HUES64 (cell line): Measurements from ENCODE around the gene TMC7.

Experiments
- H3K27ac ChIP-seq: 2 replicates; pipeline ENCODE4 v1.7.0; 2013; ENCODE audit warnings: low read depth, low read length, inconsistent platforms
- H3K27me3 ChIP-seq: 2 replicates; pipeline ENCODE4 v1.6.1; 2013; ENCODE audit warnings: mild to moderate bottlenecking, low read length; ENCODE audit not compliant: insufficient read depth
- H3K36me3 ChIP-seq: 2 replicates; pipeline ENCODE4 v1.6.1; 2013; ENCODE audit warnings: mild to moderate bottlenecking, low read length; ENCODE audit not compliant: insufficient read depth
- H3K4me1 ChIP-seq: 2 replicates; pipeline ENCODE4 v1.6.1; 2013; ENCODE audit warnings: mild to moderate bottlenecking, low read length, moderate library complexity; ENCODE audit not compliant: insufficient read depth
- H3K4me3 ChIP-seq: 2 replicates; pipeline ENCODE4 v1.5.1; 2013; ENCODE audit warnings: mild to moderate bottlenecking, low read length, moderate library complexity
- H3K9ac ChIP-seq: 2 replicates; pipeline ENCODE4 v1.6.1; 2013; ENCODE audit warnings: mild to moderate bottlenecking, low read depth, low read length
- H3K9me3 ChIP-seq: 2 replicates; pipeline ENCODE4 v1.6.1; 2013; ENCODE audit warnings: low read depth, low read length; ENCODE audit not compliant: insufficient read depth
- WGBS: fragments of 150-250, 120-280 bp; methylation state at CpG from one replicate; pipeline ENCODE4 v1.1.7; 2013; ENCODE audit warnings: missing lambda C conversion rate; 5-methylcytosine and 5-hydroxymethylcytosine counted together

Gene TMC7

GRCh38 chr16:19033761-19034160 lies 50.0 kb downstream of the TMC7 start:
- 0 out of 2 replicates have a peak, but pooled peaks cover 4% of the 10 kb centered on the region for H3K36me3 ChIP-seq
- H3K27me3 ChIP-seq = no peaks in the 10 kb centered on the region
- H3K27ac ChIP-seq = no peak overlapping the region
- no peaks in the 10 kb centered on the region for H3K4me1 ChIP-seq
- 94% methylated on average over 1 of the region's 1 CpG for WGBS
- H3K4me3 ChIP-seq = no peak overlapping the region
- H3K9ac ChIP-seq = no peak overlapping the region
- no peaks in the 10 kb centered on the region for H3K9me3 ChIP-seq

GRCh38 chr16:19040400-19040799 lies 56.7 kb downstream of the TMC7 start:
- Histone ChIP-seq H3K9me3 (no peaks in the 10 kb centered on the region), H3K27ac (no peak overlapping the region), H3K27me3 (no peaks in the 10 kb centered on the region), H3K36me3 (peaks cover 11% of the 10 kb centered on the region), H3K4me1 (no peaks in the 10 kb centered on the region), H3K9ac (no peak overlapping the region), H3K4me3 (no peak overlapping the region)
- 92% methylated on average over 2 of the region's 2 CpGs for WGBS

DNA sequence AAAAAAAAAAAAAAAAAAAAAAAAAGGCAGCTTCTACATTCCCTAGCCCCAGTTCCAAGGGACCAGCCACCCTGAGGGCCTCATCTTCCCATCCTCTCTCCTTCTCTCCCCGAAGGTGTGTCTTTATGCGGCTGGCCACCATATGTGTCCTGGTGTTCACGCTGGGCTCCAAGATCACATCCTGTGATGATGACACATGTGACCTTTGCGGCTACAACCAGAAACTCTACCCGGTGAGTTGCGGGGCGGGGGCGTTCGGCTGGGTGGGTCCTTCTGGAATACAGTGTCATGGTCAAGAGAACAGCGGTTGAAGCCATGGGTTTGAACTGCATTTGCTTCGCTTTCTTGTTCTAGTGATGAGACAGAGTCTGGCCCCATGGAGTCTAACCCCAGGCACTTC lies 61.0 kb downstream of the TMC7 start:
- H3K9ac ChIP-seq = no peak overlapping the region
- H3K9me3 ChIP-seq = no peaks in the 10 kb centered on the region
- 96% methylated on average over 11 of the region's 11 CpGs for WGBS
- H3K36me3 ChIP-seq = peaks cover 11% of the 10 kb centered on the region
- no peaks in the 10 kb centered on the region for H3K27me3 ChIP-seq
- no peak overlapping the region for H3K27ac ChIP-seq
- no peaks in the 10 kb centered on the region for H3K4me1 ChIP-seq
- no peak overlapping the region for H3K4me3 ChIP-seq

GRCh38 chr16:19046062-19046461 lies 62.3 kb downstream of the TMC7 start:
- Histone ChIP-seq H3K4me1 (no peaks in the 10 kb centered on the region), H3K27me3 (no peaks in the 10 kb centered on the region), H3K9ac (no peak overlapping the region), H3K36me3 (peaks cover 5% of the 10 kb centered on the region; the same call in 1 of the 2 replicates), H3K9me3 (no peaks in the 10 kb centered on the region), H3K4me3 (no peak overlapping the region), H3K27ac (no peak overlapping the region)
- WGBS = 92% methylated on average over 2 of the region's 2 CpGs

DNA sequence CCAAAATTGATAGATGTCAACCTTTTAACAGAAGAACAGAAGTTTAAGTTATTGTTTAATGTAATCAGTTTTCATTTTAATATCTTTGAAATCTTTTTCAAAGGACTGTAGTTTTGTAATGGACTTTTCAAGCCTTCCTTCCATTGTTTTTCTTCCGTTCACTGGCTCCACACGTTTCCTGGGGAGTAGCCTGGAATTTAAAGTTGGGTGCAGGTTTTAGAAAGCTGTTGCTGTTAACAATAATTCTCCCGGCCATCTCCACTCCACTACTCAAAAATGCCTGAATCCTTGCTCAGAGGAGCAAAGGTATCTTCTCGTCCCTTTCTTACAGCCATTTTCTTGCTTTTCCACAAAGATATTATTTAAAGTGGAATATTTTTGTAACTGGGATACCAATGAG lies 79.0 kb downstream of the TMC7 start:
- WGBS = 90% methylated on average over 3 of the region's 4 CpGs
- no peak overlapping the region for H3K27ac ChIP-seq
- no peaks in the 10 kb centered on the region for H3K27me3 ChIP-seq
- no peak overlapping the region for H3K4me3 ChIP-seq
- no peak overlapping the region for H3K9ac ChIP-seq
- no peaks in the 10 kb centered on the region for H3K36me3 ChIP-seq
- H3K9me3 ChIP-seq = no peaks in the 10 kb centered on the region
- no peaks in the 10 kb centered on the region for H3K4me1 ChIP-seq

DNA sequence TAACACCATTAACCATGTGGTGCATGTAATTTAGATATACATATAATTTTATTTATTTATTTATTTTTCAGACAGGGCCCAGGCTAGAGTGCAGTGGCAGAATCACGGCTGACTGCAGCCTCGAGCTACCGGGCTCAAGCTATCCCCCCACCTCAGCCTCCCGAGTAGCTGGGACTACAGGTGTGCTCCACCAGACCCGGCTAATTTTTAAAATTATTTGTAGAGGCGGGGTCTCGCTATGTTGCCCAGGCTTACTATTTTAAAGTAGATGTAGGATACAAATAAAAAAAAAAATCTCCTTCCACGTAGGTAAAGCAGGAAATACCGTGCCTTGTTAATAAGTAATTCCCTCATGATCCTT lies 83.2 kb downstream of the TMC7 start:
- Histone ChIP-seq H3K27me3 (no peaks in the 10 kb centered on the region), H3K36me3 (no peaks in the 10 kb centered on the region), H3K9ac (peak overlapping the region; percentile 99; the same call in 1 of the 2 replicates), H3K9me3 (no peaks in the 10 kb centered on the region), H3K27ac (no peak overlapping the region), H3K4me1 (no peaks in the 10 kb centered on the region), H3K4me3 (peak overlapping the region; percentile 96)
- 74% methylated on average over 6 of the region's 9 CpGs for WGBS

DNA sequence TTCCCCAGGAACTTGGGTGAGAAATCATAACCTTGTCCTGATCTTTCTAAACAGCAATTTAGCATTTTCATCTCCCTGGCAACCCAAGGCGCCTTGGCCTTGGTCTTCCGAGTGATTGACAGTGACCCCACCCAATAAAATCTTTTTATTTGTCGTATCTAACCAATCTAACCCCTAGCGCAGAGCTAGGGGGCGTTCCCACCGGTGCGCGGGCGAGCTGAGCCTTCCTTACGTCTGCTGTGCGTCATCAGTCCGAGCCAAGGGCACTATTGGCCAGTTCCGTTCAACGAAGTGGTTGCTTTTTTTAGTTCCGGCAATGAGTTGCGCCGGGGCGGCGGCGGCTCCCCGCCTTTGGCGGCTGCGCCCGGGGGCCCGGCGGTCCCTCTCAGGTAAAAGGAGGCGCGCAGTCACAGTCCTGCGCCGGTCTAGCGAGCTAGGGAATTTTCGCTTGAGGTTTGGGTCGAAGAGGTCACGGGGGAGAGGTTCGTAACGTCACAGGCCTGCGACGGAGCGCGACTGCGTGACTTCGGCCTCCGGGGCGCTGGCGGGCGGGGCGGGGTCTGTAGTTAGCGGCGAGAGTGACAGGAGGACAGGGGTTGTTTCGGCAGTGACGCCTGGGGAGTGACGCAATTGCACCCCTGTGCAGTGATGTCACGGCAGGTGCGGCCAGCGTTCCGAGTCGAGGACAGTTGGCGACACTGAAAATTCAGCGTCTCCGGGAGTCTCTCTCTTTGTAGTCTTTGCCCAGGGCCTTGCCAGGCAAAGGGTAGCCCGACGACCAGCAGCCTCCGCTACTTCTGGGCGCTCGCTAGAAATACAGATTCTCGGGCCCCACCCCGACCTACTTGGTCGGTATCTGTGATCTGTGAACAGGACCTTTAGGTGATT lies 83.9 kb downstream of the TMC7 start, which contains the start of gene COQ7:
TSS of gene COQ7 (plus strand) at position 266 of the 888 bp plus-strand sequence. CDS start at position 317, 51 bp downstream.
- no peaks in the 10 kb centered on the region for H3K4me1 ChIP-seq
- no peaks in the 10 kb centered on the region for H3K9me3 ChIP-seq
- H3K4me3 ChIP-seq = peak within 1 kb of the TSS; percentile 96
- peaks cover 3% of the 10 kb centered on the region; the same call in 1 of the 2 replicates for H3K36me3 ChIP-seq
- under 1% methylated on average over 68 of the region's 68 CpGs for WGBS
- H3K9ac ChIP-seq = peak within 1 kb of the TSS; percentile 99
- no peaks in the 10 kb centered on the region for H3K27me3 ChIP-seq
- peak within 1 kb of the TSS; percentile 99 for H3K27ac ChIP-seq

- Histone ChIP-seq H3K27ac (no peak overlapping the region), H3K27me3 (no peaks in the 10 kb centered on the region), H3K9me3 (no peaks in the 10 kb centered on the region), H3K36me3 (peaks cover 6% of the 10 kb centered on the region), H3K4me3 (peak overlapping the region; percentile 96), H3K4me1 (no peaks in the 10 kb centered on the region), H3K9ac (peak overlapping the region; percentile 99)
- WGBS = 67% methylated on average over 19 of the region's 19 CpGs
Measured at GRCh38 chr16:19068237-19068815, 84.6 kb downstream of the TMC7 start.

GRCh38 chr16:19071811-19072777 lies 88.4 kb downstream of the TMC7 start:
- H3K4me1 ChIP-seq = no peaks in the 10 kb centered on the region
- no peaks in the 10 kb centered on the region for H3K9me3 ChIP-seq
- H3K9ac ChIP-seq = no peak overlapping the region
- H3K4me3 ChIP-seq = no peak overlapping the region
- no peak overlapping the region for H3K27ac ChIP-seq
- no peaks in the 10 kb centered on the region for H3K27me3 ChIP-seq
- 81% methylated on average over 21 of the region's 21 CpGs for WGBS
- H3K36me3 ChIP-seq = peaks cover 30% of the 10 kb centered on the region

DNA sequence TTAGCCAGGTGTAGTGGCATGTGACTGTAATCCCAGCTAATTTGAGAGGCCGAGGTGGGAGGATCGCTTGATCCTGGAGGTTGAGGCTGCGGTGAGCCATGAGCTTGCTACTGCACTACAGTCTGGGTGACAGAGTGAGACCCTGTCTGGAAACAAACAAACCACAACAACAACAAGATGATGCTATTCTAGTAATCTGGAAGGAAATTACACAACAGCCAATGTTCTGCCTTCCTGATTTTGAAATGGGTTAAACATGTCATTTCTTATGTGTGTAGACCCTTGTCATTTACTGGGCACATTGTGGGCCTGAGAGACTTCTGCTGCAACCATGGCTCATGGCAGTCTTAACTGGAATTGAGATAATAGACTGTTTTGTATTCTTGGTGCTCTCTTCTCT lies 89.6 kb downstream of the TMC7 start:
- Histone ChIP-seq H3K4me1 (no peaks in the 10 kb centered on the region), H3K4me3 (no peak overlapping the region), H3K9ac (no peak overlapping the region), H3K27me3 (no peaks in the 10 kb centered on the region), H3K27ac (no peak overlapping the region), H3K9me3 (no peaks in the 10 kb centered on the region), H3K36me3 (peaks cover 40% of the 10 kb centered on the region)
- 95% methylated on average over 3 of the region's 3 CpGs for WGBS
